C1 segment of cervical spinal cord (tissue), 14 donors: ENCODE measurements around the gene GRB7.
A peak's percentile ranks its signal among the peaks of the same experiment; 100 is the strongest.
"Not testable (repeated sequence)": the region's sequence is repeated elsewhere in the genome, so short reads cannot be mapped to it uniquely, and the experiment has no call there.

Source experiments
- DNase-seq, 14 donors: peaks; one replicate each; lab custom pipeline; 2025; lab: John Stamatoyannopoulos, UW

The GRB7 gene

GRCh38 chr17:39751637-39752036 is 13.9 kb downstream of the GRB7 start:
- DNase-seq, result no peak

DNA sequence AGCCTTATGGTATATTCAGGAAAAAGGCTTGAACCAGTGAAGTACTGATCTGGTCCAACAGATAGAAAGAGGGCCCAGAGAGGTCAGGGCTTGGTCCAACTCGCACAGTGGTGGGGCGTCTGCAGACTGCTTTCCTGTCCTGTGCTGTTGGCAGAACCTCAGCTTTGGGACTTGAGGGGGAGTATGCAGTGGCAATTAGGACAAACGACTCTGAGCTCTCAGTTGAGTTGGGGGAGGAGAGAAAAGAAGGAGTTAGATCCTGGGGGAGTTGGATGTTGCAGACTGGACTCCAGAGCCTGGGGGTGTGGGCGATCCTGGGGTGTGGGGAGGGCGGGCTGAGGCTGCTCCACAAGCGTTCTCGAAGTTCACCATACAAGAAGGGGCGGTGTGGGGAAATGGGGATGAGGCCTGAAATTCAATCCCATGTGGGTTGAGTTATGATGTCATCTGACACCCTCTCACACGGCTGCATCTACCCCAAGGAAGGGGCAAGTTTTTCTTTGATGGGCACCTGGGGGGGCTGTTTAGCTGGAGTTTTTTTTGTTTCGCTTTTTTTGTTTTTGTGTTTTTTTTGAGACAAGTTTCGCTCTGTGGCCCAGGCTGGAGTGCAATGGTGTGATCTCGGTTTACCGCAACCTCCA is 14.6 kb downstream of the GRB7 start:
- no peak for DNase-seq

DNA sequence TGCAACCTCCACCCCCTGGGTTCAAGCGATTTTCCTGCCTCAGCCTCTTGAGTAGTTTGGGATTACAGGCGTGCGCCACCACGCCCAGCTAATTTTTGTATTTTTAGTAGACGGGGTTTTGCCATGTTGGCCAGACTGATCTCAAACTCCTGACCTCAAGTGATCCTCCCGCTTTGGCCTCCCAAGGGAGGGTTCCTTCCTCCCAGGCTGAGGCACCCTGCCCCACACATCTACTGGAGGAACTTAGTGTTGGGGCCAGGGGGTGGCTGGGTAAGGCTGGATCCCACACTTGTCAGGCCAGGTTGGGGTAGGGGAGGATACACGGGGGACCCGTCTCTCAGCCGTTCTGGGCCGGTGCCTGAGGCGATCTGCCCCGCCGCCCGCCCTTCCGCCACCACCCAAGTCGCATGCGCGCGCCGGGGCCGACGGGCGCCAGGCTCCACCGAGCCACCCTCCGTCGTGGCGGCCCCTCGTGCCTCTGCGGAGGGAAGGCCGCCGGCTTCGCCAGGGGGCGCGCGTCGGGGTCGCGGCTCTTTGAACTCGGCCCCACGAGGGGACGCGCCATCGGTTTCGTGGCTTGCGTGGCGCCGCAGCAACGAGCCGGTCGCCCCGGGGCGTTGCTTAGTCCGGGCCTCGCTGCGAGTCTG is 15.9 kb downstream of the GRB7 start:
- DNase-seq, result peak in 2 of 14 donors; percentile 50 to 73

GRCh38 chr17:39754161-39754957 is 16.6 kb downstream of the GRB7 start:
- peak in 13 of 14 donors; percentile 44 to 93 (median 81) for DNase-seq

- DNase-seq, result peak in 1 of 14 donors; percentile 57
Measured at GRCh38 chr17:39754958-39755553, 17.3 kb downstream of the GRB7 start.

DNA sequence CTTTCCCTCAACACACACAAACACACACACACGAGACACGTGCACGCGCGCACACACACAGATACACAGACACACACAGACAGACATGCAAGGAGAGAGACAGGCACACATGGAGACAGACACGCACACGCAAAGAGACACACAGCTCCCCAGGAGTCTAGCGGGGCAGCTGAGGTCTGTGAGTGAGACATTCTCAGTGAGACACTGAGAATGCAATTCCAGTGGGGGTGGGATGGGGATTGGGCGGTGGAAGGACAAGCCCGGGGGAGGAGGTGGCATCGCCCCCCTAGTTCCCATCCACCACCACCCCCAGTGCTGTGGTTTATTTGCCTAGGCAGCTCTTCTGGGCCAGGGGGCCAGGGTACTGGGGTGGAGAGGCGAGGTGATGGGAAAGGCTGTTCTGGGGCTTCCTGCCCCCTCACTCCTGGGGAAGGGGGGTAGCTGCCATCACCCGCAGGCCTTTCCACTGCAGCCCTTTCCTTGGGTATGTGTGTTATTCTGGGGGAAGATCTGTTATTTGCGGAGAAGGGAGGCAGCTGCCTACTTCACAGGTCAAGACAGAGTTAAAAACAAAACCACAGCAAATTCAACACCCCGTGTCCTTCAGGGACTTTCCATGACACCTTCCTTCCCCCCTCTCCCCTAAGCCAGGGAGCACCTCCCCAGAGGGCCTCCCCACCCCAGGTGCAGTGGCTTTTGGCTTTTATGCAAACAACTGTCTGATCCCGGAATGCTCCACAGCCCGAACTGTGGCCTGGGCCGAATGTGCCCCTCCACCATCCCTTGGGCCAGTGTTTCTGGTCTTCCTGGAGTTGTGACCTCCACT is 18.0 kb downstream of the GRB7 start:
- no peak for DNase-seq

GRCh38 chr17:39756380-39757079 is 18.8 kb downstream of the GRB7 start:
- DNase-seq, result no peak

DNA sequence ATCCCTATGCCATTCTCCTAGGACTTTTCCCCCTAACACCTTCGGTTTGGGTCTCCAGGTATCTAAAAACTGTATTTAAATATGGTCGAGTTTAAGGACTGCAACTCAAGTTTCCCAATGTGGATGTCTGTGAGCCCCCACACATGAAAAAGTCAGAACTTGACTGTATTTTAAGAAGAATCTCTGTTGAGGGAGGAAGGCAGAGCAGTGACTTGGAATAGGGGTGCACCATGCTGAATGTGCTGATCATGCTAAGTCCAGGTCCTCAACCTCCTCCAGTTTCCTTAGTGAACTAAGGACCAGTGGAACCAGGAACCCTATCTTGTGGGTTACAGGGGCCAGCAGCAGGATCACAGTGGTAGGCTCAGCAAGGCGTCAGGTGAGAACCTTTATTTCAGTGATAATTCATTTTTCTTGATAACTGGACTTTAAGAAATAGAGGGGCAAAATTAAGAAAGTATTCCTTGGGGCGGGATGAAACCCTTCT is 19.5 kb downstream of the GRB7 start:
- DNase-seq, result no peak

- DNase-seq, result no peak
Measured at GRCh38 chr17:39757931-39758873, 20.5 kb downstream of the GRB7 start.

GRCh38 chr17:39759204-39759603 is 21.5 kb downstream of the GRB7 start:
- no peak for DNase-seq

GRCh38 chr17:39761861-39762496 is 24.2 kb downstream of the GRB7 start:
- DNase-seq, result no peak

DNA sequence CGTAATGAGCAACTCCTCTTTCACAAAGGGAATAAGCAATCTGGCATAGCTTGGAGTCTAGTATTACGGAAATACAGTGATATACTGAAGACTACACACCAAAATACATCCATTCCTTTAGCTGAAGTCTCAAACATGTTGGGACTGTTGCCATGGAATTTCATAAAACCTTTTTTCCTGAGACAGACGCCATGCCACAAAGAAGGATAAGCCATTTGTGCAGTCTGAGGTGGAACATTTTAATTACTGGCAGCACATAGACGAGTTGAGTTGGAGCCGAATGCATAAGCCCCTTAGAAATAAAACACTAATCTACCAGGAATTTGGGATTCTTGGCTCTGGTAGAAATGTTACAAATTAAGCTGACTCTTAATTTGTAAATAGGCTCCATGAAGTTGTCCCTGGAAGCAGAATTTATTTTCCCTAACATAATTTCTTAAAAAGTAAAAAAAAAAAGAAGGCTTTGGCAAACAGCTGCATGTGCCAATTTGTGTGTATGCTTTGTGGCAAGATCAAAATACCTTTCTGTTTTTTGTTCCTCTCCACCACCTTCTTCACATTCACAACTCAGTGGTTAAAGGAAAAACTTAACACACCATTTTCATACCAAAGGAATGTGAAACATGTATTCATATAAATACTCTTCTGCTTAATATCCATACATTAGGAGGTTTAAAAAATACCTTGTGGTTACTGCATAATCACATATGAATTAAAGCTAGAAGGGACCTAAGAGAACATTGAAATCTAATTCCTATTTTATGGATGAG is 25.5 kb downstream of the GRB7 start:
- DNase-seq, result no peak

- DNase-seq, result not testable (repeated sequence)
Measured at GRCh38 chr17:39764171-39764570, 26.4 kb downstream of the GRB7 start.

DNA sequence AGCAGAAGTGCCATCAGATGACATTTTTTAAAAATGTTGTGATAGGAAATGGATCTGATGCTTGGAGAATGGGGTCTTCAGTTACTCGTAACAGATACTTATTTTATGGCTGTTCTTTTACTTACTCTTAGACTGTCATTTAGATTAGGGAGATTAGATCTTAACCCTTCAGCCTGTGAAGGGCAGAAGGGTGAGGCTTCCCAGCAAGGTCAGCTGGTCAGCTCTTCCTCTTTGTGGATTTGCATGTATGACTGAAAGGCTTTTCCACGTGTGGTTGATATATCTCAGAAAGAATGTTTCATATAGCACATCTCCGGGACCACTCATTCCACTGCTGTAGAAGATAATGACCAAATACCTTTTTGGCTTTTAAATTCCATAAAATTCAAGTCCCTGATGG is 27.4 kb downstream of the GRB7 start:
- DNase-seq, result no peak

- DNase-seq, result no peak
Measured at GRCh38 chr17:39765766-39766165, 28.0 kb downstream of the GRB7 start.

DNA sequence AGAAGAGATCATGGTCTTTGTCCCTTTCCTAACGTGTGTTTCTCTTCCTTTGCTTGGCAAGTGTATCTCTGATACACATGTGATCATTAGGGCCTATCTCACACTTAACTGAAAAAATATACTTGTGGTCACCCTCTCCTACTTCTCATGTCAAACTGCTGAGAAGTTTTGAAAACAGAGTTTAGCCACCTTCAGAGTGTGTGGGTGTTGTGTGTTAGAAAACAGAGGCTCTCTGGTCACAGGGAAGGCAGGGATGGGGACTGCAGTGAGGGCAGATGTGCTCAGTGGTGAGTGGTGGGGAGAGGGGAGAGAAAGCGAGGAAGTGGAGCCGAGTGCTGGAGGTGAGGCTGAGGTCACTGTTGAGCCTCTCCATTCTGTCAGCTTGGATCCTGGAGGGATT is 29.4 kb downstream of the GRB7 start:
- DNase-seq, result no peak

GRCh38 chr17:39769974-39770587 is 32.3 kb downstream of the GRB7 start:
- no peak for DNase-seq

DNA sequence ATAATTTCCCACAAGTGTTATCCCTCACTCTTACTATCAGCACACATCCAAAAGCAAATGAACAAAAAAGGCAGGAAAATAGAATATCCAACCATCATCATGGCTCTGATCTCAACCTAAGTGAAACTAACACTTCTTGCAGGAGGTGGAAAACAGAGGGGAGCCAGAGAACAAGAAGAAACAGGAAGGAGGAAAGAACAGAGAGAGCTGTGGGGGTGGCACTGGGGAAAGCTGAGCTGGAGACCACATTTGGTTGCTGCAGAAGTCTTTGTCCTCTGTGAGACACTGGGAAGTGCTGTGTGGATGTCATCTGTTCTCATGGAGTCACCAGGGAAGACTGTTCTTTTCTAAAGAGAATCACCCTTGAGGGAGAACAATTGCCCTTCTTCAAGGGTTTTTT is 34.7 kb downstream of the GRB7 start:
- no peak for DNase-seq
